Lower leg skin (tissue), 4 donors: Measurements from ENCODE around the gene NOX3. TPM values are rescaled to one million over a fixed set of nuclear protein-coding genes. Genes with fewer than 3 reads are reported as not detected.
"Not testable (repeated sequence)": the region's sequence is repeated elsewhere in the genome, so short reads cannot be mapped to it uniquely, and the experiment has no call there.

Source experiments
- DNase-seq, 2 donors: peaks; one replicate each; pipeline ENCODE4 v3.0.0-alpha.2; 2019; ENCODE audit warnings: low spot score in 2 of 2
- H3K4me3 ChIP-seq: fragments of 200-600 bp; sonication (generic); 2 replicates; pipeline ENCODE4 v1.5.1; 2017; ENCODE audit warnings: mild to moderate bottlenecking, low read depth; ENCODE audit not compliant: poor library complexity, severe bottlenecking
- POLR2A ChIP-seq, 2 donors: fragments of 450-650 bp; IDR thresholded peaks; one replicate each; pipeline ENCODE4 v1.6.1; 2016 to 2017; ENCODE audit warnings: antibody characterized with exemption in 2 of 2, mild to moderate bottlenecking in 1 of 2, moderate library complexity in 1 of 2
- whole genome bisulfite sequencing, 2 donors: methylation state at CpG; one replicate each; pipeline ENCODE4 v1.1.5; 2018; 5-methylcytosine and 5-hydroxymethylcytosine counted together
- intact Hi-C: fragments of 100-400 bp; cut with DNase I; formaldehyde crosslinking; loops from one replicate; pipeline ENCODE4 v1.15.0; 2023; ENCODE audit warnings: low total_unique reads
- total RNA-seq, 4 donors: library from RNA; depleted of rRNA; stranded (reverse); fragments of >200 nt; gene quantifications; one replicate each; pipeline ENCODE4 v1.1.0, GENCODE V29; 2016
- TF ChIP-seq, protein P1 (sequence below), 3 donors: fragments of 450-650 bp; IDR thresholded peaks; one replicate each; pipeline ENCODE4 v1.5.1; 2016; ENCODE audit warnings: antibody characterized with exemption in 3 of 3, mild to moderate bottlenecking in 3 of 3, moderate library complexity in 2 of 3

Gene NOX3
- total RNA-seq, 4 donors from 2014 or later, result not detected

DNA sequence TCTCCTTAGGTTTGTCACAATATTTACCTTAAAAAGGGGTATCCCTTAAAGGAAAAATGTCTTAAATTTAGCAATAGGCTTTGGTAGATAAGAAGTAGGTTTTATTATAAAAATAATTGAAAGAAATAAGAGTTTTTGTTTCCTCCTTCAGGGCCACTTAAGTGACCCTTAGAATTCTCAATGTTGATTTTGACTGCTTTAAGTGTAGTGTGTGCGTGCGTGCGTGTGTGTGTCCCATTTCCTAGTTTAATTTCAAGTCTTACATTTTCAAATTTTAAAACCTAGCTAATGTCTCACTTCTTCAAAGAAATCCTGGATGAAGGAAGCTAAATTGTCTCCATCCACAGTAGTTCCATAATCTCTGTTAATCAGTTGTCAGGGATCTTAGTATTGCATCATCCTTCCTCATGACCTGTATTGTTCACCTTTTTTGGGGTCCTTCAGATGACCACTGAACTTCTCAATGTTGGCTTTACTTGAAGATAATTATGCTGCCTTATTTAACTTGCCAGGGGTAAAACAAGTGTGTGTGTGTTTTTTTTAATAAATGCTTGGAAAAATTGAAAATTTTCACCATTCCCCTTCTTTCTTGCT is 90.7 kb downstream of the NOX3 start:
- 95 to 96% methylated on average over 3 of the region's 3 CpGs for WGBS, 2 donors
- DNase-seq, result no peak
- intact Hi-C loops, result no loop called here
- no peak overlapping the region for H3K4me3 ChIP-seq
- TF ChIP-seq, protein P1, sequence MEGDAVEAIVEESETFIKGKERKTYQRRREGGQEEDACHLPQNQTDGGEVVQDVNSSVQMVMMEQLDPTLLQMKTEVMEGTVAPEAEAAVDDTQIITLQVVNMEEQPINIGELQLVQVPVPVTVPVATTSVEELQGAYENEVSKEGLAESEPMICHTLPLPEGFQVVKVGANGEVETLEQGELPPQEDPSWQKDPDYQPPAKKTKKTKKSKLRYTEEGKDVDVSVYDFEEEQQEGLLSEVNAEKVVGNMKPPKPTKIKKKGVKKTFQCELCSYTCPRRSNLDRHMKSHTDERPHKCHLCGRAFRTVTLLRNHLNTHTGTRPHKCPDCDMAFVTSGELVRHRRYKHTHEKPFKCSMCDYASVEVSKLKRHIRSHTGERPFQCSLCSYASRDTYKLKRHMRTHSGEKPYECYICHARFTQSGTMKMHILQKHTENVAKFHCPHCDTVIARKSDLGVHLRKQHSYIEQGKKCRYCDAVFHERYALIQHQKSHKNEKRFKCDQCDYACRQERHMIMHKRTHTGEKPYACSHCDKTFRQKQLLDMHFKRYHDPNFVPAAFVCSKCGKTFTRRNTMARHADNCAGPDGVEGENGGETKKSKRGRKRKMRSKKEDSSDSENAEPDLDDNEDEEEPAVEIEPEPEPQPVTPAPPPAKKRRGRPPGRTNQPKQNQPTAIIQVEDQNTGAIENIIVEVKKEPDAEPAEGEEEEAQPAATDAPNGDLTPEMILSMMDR (IDR thresholded peaks at IDR 0.05), result no peak
- no peak for TF ChIP-seq POLR2A (IDR thresholded peaks at IDR 0.05)

DNA sequence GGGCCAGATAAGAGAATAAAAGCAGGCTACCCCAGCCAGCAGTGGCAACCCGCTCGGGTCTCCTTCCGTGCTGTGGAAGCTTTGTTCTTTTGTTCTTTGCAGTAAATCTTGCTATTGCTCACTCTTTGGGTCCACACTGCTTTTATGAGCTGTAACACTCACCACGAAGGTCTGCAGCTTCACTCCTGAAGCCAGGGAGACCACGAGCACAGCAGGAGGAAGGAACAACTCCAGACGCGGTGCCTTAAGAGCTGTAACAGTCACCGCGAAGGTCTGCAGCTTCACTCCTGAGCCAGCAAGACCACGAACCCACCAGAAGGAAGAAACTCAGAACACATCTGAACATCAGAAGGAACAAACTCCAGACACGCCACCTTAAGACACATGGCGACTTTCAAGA is 91.6 kb downstream of the NOX3 start:
- DNase-seq, H3K4me3 ChIP-seq, intact Hi-C loops: not testable (repeated sequence)
- WGBS, 2 donors, result 82 to 85% methylated on average over 12 of the region's 12 CpGs

DNA sequence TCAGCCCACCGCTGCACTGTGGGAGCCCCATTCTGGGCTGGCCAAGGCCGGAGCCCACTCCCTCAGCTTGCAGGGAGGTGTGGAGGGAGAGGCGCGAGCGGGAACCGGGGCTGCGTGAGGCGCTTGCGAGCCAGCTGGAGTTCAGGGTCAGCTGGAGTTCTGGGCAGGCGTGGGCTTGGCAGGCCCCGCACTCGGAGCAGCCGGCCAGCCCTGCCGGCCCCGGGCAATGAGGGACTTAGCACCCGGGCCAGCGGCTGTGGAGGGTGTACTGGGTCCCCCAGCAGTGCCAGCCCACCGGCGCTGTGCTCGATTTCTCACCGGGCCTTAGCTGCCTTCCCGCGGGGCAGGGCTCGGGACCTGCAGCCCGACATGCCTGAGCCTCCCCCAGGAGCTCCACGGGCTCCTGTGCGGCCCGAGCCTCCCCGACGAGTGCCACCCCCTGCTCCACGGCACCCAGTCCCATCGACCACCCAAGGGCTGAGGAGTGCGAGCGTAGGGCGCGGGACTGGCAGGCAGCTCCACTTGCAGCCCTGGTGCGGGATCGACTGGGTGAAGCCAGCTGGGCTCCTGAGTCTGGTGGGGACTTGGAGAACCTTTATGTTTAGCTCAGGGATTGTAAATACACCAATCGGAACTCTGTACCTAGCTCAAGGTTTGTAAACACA is 92.5 kb downstream of the NOX3 start:
- WGBS, 2 donors, result 97 to 99% methylated on average over 13 to 30 of the region's 39 CpGs
- H3K4me3 ChIP-seq, intact Hi-C loops, DNase-seq: not testable (repeated sequence)

DNA sequence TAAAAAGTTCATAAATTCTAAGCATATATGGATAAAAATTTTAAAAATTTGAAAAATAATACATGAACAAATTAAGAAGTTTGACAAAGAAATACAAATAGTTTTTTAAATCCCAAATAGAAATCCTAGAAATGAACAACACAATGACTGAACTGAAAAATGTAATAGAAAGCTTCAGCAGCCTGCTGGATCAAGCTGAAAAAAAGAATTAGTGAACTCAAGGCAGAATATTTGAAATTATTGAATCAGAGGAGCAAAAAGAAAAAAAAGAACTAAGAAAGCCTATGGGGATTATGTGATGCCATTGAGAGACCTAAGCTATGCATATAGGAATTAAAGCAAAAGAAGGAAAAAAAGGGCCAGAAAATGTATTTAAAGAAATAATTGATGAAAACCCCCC is 101.5 kb downstream of the NOX3 start:
- DNase-seq, result no peak
- TF ChIP-seq, protein P1 (IDR thresholded peaks at IDR 0.05), result no peak
- H3K4me3 ChIP-seq, result no peak overlapping the region
- intact Hi-C loops, result no loop called here

DNA sequence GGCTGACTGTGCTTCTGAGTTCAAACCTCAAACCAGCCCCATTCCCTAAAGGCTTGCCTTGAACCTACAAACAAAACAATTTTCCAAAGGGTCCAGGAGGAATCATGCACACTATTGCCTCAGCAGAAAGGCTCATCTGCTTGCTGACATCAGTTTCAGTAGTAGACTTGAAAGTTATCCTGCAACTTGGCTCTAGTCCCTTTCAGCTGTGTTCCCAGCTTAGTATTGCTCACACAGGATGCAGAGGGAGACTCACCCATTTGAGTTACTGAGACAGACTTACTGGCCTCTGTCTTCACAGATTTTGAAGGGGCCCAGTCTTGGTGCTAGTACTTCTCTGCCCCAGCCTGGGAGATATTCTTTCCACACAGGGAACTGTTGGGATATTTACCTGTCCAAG is 102.8 kb downstream of the NOX3 start:
- DNase-seq, result no peak
- no peak overlapping the region for H3K4me3 ChIP-seq
- intact Hi-C loops, result no loop called here
- no peak for TF ChIP-seq POLR2A (IDR thresholded peaks at IDR 0.05)
- TF ChIP-seq, protein P1 (IDR thresholded peaks at IDR 0.05), result no peak

DNA sequence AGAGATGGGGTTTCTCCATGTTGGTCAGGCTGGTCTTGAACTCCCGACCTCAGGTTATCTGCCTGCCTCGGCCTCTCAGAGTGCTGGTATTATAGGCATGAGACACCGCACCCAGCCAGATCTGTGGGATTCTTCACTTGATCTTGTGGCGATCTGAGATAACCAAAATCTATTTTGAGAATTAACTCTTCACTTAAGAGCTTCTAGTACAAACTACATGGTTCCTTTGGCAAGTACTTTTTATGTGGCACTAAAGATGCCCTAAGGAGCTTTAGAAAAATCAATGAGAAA is 103.6 kb downstream of the NOX3 start:
- TF ChIP-seq, protein P1 (IDR thresholded peaks at IDR 0.05), result no peak
- no peak for TF ChIP-seq POLR2A (IDR thresholded peaks at IDR 0.05)
- 90 to 91% methylated on average over 4 of the region's 4 CpGs for WGBS, 2 donors
- no peak for DNase-seq
- intact Hi-C loops, result no loop called here
- H3K4me3 ChIP-seq, result no peak overlapping the region
